IMR-90 (cell line): ENCODE measurements around the gene ASCL5. TPM values are rescaled to one million over a fixed set of nuclear protein-coding genes. Genes with fewer than 3 reads are reported as not detected.

Source experiments
- ATAC-seq: fragments of 200-7000 bp; cut with Tn5 transposase; 2 replicates; pipeline ENCODE4 v1.9.1; 2020; ENCODE audit warnings: low read depth, mild to moderate bottlenecking, moderate library complexity
- BruUV-seq: library from RNA; stranded (reverse); fragments of 400-500 nt; replicated peaks from 2 replicates; lab custom pipeline; 2021; lab: Mats Ljungman, UMichigan
- CTCF ChIA-PET: fragments of 300-600 bp; formaldehyde crosslinking; extraction: SDS; loops from one replicate; lab custom pipeline; 2021; ENCODE audit warnings: antibody characterized with exemption; lab: Yijun Ruan, JAX
- POLR2A ChIA-PET: fragments of 300-600 bp; sonication (Branson Sonifier 250); formaldehyde crosslinking; loops from one replicate; lab custom pipeline; 2022; ENCODE audit warnings: antibody characterized with exemption; ENCODE audit not compliant: unreplicated experiment; lab: Charles Lee
- DNase-seq: peaks from one replicate; pipeline ENCODE4 v3.0.0; 2013
- H2AFZ ChIP-seq: replicated peaks from 2 replicates; pipeline ENCODE3; 2013; ENCODE audit warnings: low read length, mild to moderate bottlenecking; ENCODE audit not compliant: poor library complexity
- H2AK5ac ChIP-seq: 2 replicates; pipeline ENCODE4 v1.6.1; 2013; ENCODE audit warnings: low read depth, low read length, inconsistent platforms
- H2AK9ac ChIP-seq: replicated peaks from 2 replicates; pipeline ENCODE3; 2013; ENCODE audit warnings: mild to moderate bottlenecking, low read depth, low read length, moderate library complexity; ENCODE audit not compliant: poor library complexity
- H2BK120ac ChIP-seq: 2 replicates; pipeline ENCODE4 v1.6.1; 2013; ENCODE audit warnings: low read depth, low read length, inconsistent platforms
- H2BK15ac ChIP-seq: 3 replicates; pipeline ENCODE4 v1.6.1; 2013; ENCODE audit warnings: low read depth, low read length, inconsistent platforms
- H2BK20ac ChIP-seq: 2 replicates; pipeline ENCODE4 v1.6.1; 2013; ENCODE audit warnings: low read depth, mild to moderate bottlenecking, inconsistent platforms, low read length, moderate library complexity
- H2BK5ac ChIP-seq: 2 replicates; pipeline ENCODE4 v1.6.1; 2013; ENCODE audit warnings: mild to moderate bottlenecking, low read depth, low read length, inconsistent platforms; ENCODE audit not compliant: poor library complexity, severe bottlenecking
- H3K14ac ChIP-seq: replicated peaks from 2 replicates; pipeline ENCODE4 v1.6.1; 2013; ENCODE audit warnings: low read depth, low read length, inconsistent platforms
- H3K18ac ChIP-seq: 2 replicates; pipeline ENCODE4 v1.6.1; 2013; ENCODE audit warnings: low read depth, low read length, control low read depth
- H3K23ac ChIP-seq: 2 replicates; pipeline ENCODE4 v1.6.1; 2013; ENCODE audit warnings: low read depth, low read length, inconsistent platforms
- H3K27ac ChIP-seq: 2 replicates; pipeline ENCODE4 v1.5.1; 2013; ENCODE audit warnings: mild to moderate bottlenecking, control low read depth, low read length; ENCODE audit not compliant: insufficient read depth
- H3K27me3 ChIP-seq: 2 replicates; pipeline ENCODE4 v1.6.1; 2013; ENCODE audit warnings: low read length; ENCODE audit not compliant: control insufficient read depth, insufficient read depth
- H3K36me3 ChIP-seq: 2 replicates; pipeline ENCODE4 v1.6.1; 2013; ENCODE audit warnings: low read length, mixed read lengths; ENCODE audit not compliant: control insufficient read depth, insufficient read depth
- H3K4ac ChIP-seq: 2 replicates; pipeline ENCODE4 v1.6.1; 2013; ENCODE audit warnings: low read depth, low read length, inconsistent platforms
- H3K4me1 ChIP-seq: 2 replicates; pipeline ENCODE4 v1.6.1; 2013; ENCODE audit warnings: low read length, mixed read lengths; ENCODE audit not compliant: control insufficient read depth, insufficient read depth
- H3K4me2 ChIP-seq: 2 replicates; pipeline ENCODE4 v1.6.1; 2013; ENCODE audit warnings: low read depth, mild to moderate bottlenecking, control low read depth, low read length, moderate library complexity
- H3K4me3 ChIP-seq: 2 replicates; pipeline ENCODE4 v1.5.1; 2013; ENCODE audit warnings: low read depth, mild to moderate bottlenecking, control low read depth, low read length, moderate library complexity; ENCODE audit not compliant: insufficient read depth
- H3K56ac ChIP-seq: 2 replicates; pipeline ENCODE4 v1.6.1; 2013; ENCODE audit warnings: low read length, inconsistent platforms; ENCODE audit not compliant: insufficient read depth; ENCODE audit errors: extremely low read depth
- H3K79me1 ChIP-seq, 2 experiments: 2 replicates each; pipeline ENCODE4 v1.6.1; 2013; ENCODE audit warnings: low read length in 2 of 2, inconsistent platforms in 1 of 2, low read depth in 1 of 2
- H3K9ac ChIP-seq: 2 replicates; pipeline ENCODE4 v1.6.1; 2013; ENCODE audit warnings: low read depth, low read length, control low read depth
- H3K9me1 ChIP-seq: 2 replicates; pipeline ENCODE4 v1.6.1; 2013; ENCODE audit warnings: low read length, inconsistent platforms; ENCODE audit not compliant: insufficient read depth
- H3K9me3 ChIP-seq: 2 replicates; pipeline ENCODE4 v1.6.1; 2013; ENCODE audit warnings: low read length; ENCODE audit not compliant: control insufficient read depth, insufficient read depth
- H4K20me1 ChIP-seq: 2 replicates; pipeline ENCODE4 v1.6.1; 2013; ENCODE audit warnings: low read length, inconsistent platforms; ENCODE audit not compliant: insufficient read depth
- H4K5ac ChIP-seq: 2 replicates; pipeline ENCODE4 v1.6.1; 2013; ENCODE audit warnings: mild to moderate bottlenecking, low read depth, low read length, control low read depth
- H4K8ac ChIP-seq, 2 experiments: 2 replicates each; pipeline ENCODE4 v1.6.1; 2013; ENCODE audit warnings: low read depth in 2 of 2, low read length in 2 of 2, control low read depth in 1 of 2, inconsistent platforms in 1 of 2
- H4K91ac ChIP-seq: 2 replicates; pipeline ENCODE4 v1.6.1; 2013; ENCODE audit warnings: low read depth, low read length, inconsistent platforms; ENCODE audit not compliant: insufficient read depth
- CEBPB ChIP-seq: IDR thresholded peaks from 2 replicates; pipeline ENCODE4 v1.6.1; 2012; ENCODE audit warnings: low read depth, low read length, improper control_type of control experiment
- MAFK ChIP-seq: IDR thresholded peaks from 2 replicates; pipeline ENCODE4 v1.6.1; 2012; ENCODE audit warnings: low read depth, low read length, improper control_type of control experiment
- POLR2A ChIP-seq: IDR thresholded peaks from 2 replicates; pipeline ENCODE4 v1.6.1; 2012; ENCODE audit warnings: mild to moderate bottlenecking, low read depth, low read length
- RAD21 ChIP-seq: IDR thresholded peaks from 2 replicates; pipeline ENCODE4 v1.6.1; 2012; ENCODE audit warnings: low read length, improper control_type of control experiment
- RCOR1 ChIP-seq: IDR thresholded peaks from 2 replicates; pipeline ENCODE4 v1.6.1; 2012; ENCODE audit warnings: mild to moderate bottlenecking, low read length, improper control_type of control experiment; ENCODE audit not compliant: insufficient replicate concordance
- RFX5 ChIP-seq: IDR thresholded peaks from 2 replicates; pipeline ENCODE4 v1.8.0; 2012; ENCODE audit warnings: low read depth, mild to moderate bottlenecking, low read length, moderate library complexity
- USF2 ChIP-seq: fragments of 150-350 bp; IDR thresholded peaks from 2 replicates; pipeline ENCODE4 v1.6.1; 2017; ENCODE audit warnings: mild to moderate bottlenecking, antibody characterized with exemption, low read length, low read depth
- whole genome bisulfite sequencing, 2 experiments: methylation state at CpG; one replicate each; pipeline versions ENCODE4 v1.1.5 to v1.1.7; 2013; ENCODE audit warnings: missing lambda C conversion rate in 2 of 2; ENCODE audit not compliant: insufficient read length in 1 of 2; ENCODE audit errors: extremely low coverage in 2 of 2; 5-methylcytosine and 5-hydroxymethylcytosine counted together
- dilution Hi-C: fragments of 300-500 bp; cut with HindIII; formaldehyde crosslinking; loops from one replicate; pipeline ENCODE4 v1.14.3; 2018; ENCODE audit warnings: low sequenced_read_pairs; ENCODE audit not compliant: unreplicated experiment
- in situ Hi-C: fragments of 300-500 bp; cut with MboI; formaldehyde crosslinking; loops from 3 replicates; pipeline ENCODE4 v1.14.3; 2019; ENCODE audit warnings: low sequenced_read_pairs, inconsistent platforms, mixed read lengths
- intact Hi-C: fragments of 100-400 bp; cut with micrococcal nuclease; formaldehyde crosslinking; loops from 2 replicates; pipeline ENCODE4 v1.10.0; 2022
- polyA plus RNA-seq, 3 experiments: library from polyadenylated mRNA; depleted of rRNA; stranded (reverse); fragments of >200 nt; gene quantifications; 2 replicates each; pipeline ENCODE4 v1.2.3, GENCODE V29; 2012; ENCODE audit warnings: low replicate concordance in 1 of 3
- total RNA-seq: library from RNA; depleted of rRNA; stranded (reverse); fragments of >200 nt; gene quantifications from 2 replicates; pipeline ENCODE4 v1.2.3, GENCODE V29; 2012

The ASCL5 gene
- total and polyA plus RNA-seq, 2 of the 4 experiments (the other 2 are of a cell fraction): not detected

- intact Hi-C loops: no loop called here
- Histone ChIP-seq H2BK20ac (no peak overlapping the region), H2BK5ac (no peak overlapping the region), H3K23ac (no peak overlapping the region), H3K56ac (no peak overlapping the region), H3K9ac (no peak overlapping the region), H3K4me1 (peaks cover 13% of the 10 kb centered on the region), H3K27me3 (no peaks in the 10 kb centered on the region), H2BK15ac (no peak overlapping the region), H3K14ac (no peak overlapping the region), H4K5ac (no peak overlapping the region), H3K9me3 (no peaks in the 10 kb centered on the region), H3K9me1 (peaks cover 22% of the 10 kb centered on the region), H4K91ac (no peak overlapping the region), H2AK5ac (no peak overlapping the region), H3K4me2 (no peak overlapping the region), H4K8ac (no peak overlapping the region), H2AK9ac (no peak overlapping the region), H2AFZ (no peak overlapping the region), H4K20me1 (peaks cover 30% of the 10 kb centered on the region), H3K4me3 (no peak overlapping the region), H3K4ac (no peak overlapping the region), H2BK120ac (no peak overlapping the region), H3K27ac (no peak overlapping the region), H3K79me1 (peaks cover 0 to 18% of the 10 kb centered on the region in 2 experiments; a peak in 2 of 4 replicates), H3K36me3 (peaks cover 62% of the 10 kb centered on the region), H3K18ac (no peak overlapping the region)
- ChIA-PET POLR2A (no interaction called here), CTCF (no interaction called here)
- in situ Hi-C loops: no loop called here
- TF ChIP-seq RCOR1 (no peak), CEBPB (no peak), POLR2A (no peak), MAFK (no peak), USF2 (no peak), RAD21 (no peak), RFX5 (no peak)
- dilution Hi-C loops: no loop called here
- no TSS peak for BruUV-seq
- ATAC-seq: no peak
- DNase-seq: no peak
- WGBS, 2 experiments: 97% methylated on average over 5 of the region's 5 CpGs; no CpG with 5 or more reads in 1 of the 2 experiments
Measured at GRCh38 chr1:201139306-201139705, 12.3 kb upstream of the ASCL5 start.
